ENCODE measurements around the gene PPM1A.

PPM1A gene

GRCh38 chr14:60257865-60258264 is 8.8 kb downstream of the PPM1A start:
- in situ Hi-C loops (cut with MboI; ENCODE audit: low sequenced_read_pairs): no loop called here

DNA sequence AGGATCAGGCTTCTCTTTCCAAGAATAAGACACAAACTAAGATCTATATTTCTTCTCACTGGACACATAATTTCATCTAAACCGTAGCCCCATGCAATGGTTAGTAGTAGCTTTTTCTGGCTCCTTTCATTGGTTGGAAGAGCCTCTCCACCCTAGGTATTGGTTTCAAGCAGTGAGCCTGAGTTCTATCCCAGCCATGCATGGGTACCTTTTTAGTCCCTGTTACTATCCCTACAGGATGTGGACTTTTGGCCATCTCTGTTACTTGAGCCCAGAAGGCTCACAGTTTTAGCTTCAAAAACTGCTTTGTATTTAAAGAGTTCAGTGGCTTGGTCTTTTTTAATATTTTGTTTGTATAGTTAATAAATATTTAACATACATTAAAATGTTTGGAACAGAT is 16.1 kb downstream of the PPM1A start:
- in situ Hi-C loops (cut with MboI; ENCODE audit: low sequenced_read_pairs): no loop called here

DNA sequence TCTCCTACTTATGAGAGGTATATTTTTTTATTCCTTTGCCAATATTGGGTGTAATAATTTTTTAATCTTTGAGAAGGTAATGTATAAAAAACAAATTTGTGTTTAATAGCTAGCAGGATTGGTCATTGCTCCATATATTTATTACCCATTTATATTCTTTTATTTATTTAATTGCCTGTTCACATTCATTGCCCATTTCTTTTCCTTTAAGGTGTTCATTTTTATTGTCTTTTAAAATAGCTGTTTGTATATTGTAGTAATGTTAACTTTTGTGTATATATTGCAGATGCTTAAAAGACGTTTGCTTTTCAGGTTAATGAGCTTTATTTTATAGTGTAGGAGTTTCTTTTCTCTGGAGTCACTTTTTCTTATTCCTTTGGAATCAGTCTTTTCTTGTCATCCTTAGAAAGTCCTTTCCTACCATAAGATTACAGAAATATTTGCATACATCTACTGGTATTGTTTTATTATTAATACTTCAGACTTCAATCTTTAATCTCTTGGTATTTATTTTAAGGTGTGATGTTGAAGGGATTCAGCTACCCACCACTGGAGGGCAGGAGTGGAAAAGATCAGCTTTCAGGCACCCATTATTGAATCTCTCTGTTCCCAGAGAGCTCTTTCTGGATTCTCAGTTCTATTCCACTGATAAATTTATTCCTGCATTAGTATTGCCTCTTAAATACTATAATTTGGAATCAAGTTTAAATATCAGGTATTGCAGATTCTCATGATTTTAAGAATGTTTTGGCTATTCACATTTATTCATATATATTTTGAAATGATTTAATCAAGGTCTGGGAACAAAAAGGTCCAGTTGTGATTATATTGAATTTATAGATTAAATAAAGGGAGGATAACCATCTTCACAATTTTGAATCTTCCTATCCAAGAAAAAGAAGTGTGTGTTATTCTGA is 17.3 kb downstream of the PPM1A start:
- in situ Hi-C loops (cut with MboI; ENCODE audit: low sequenced_read_pairs): no loop called here

- in situ Hi-C loops (cut with MboI; ENCODE audit: low sequenced_read_pairs): no loop called here
These were observed 23.2 kb downstream of the PPM1A start for GRCh38 chr14:60272177-60272576.

GRCh38 chr14:60273956-60274355 is 24.9 kb downstream of the PPM1A start:
- in situ Hi-C loops (cut with MboI; ENCODE audit: low sequenced_read_pairs): no loop called here

DNA sequence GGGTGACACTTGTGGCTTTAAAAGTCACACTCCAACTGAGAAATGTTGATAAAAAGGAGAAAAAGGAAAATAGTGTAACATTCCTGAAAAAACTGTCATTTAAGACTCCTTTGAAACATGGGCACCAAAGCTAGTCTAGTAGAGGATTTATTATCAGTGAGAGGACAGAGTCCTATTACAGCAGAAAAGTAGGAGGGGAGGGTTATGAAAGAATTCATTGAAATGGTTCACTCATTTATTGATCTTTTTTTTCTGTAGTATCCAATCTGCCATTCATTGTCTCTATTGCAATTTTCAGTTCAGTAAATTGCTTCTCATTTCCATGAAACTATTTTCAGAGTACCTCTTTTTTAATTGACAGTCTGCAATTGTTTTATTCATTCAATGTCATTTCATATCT is 25.4 kb downstream of the PPM1A start:
- in situ Hi-C loops (cut with MboI; ENCODE audit: low sequenced_read_pairs): no loop called here

GRCh38 chr14:60275932-60276331 is 26.9 kb downstream of the PPM1A start:
- in situ Hi-C loops (cut with MboI; ENCODE audit: low sequenced_read_pairs): no loop called here

GRCh38 chr14:60276347-60276746 is 27.3 kb downstream of the PPM1A start:
- in situ Hi-C loops (cut with MboI; ENCODE audit: low sequenced_read_pairs): no loop called here

GRCh38 chr14:60277605-60278190 is 28.7 kb downstream of the PPM1A start:
- in situ Hi-C loops (cut with MboI; ENCODE audit: low sequenced_read_pairs): no loop called here

- in situ Hi-C loops (cut with MboI; ENCODE audit: low sequenced_read_pairs): no loop called here
These were observed 29.3 kb downstream of the PPM1A start for GRCh38 chr14:60278350-60278749.

DNA sequence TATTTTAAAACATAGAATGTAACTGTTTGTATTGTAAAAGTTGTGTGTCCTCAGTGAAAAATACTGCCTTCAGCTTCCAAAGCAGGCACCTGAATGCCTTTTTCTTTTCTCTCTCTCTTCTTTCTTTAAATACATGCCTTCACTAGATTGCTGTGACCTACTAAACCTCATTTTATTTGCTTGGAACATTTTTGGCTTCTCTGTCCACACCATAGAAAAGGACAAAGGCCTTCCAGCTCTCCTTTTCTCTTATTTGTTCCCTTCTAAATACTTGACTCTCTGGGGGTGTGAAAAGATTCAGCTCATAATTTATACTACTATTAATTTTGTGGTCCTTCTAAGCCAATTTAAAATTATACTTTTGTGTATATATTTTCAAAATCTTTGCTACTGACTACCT is 38.4 kb downstream of the PPM1A start:
- in situ Hi-C loops (cut with MboI; ENCODE audit: low sequenced_read_pairs): no loop called here

- in situ Hi-C loops (cut with MboI; ENCODE audit: low sequenced_read_pairs): no loop called here
These were observed 39.3 kb downstream of the PPM1A start for GRCh38 chr14:60288279-60288678.

- in situ Hi-C loops (cut with MboI; ENCODE audit: low sequenced_read_pairs): no loop called here
These were observed 45.5 kb downstream of the PPM1A start for GRCh38 chr14:60294411-60295069.

DNA sequence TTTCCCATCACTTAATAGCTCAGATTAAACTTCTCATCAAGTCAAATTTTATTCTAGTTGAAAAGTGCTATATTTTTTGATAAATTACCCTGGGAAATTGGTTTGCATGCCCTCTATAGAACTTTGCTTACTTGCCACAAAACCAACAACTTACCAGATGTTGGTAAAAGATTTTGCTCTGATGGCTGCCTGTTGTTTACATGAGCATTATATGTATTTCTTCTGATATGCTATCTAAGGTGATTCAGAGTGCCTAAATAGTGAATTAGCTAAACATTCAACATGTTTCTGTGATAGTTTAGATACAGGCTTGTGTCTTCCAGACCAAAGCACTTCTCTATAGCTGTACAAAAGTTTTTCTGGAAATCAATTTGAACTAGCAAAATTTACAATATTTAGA is 51.0 kb downstream of the PPM1A start:
- in situ Hi-C loops (cut with MboI; ENCODE audit: low sequenced_read_pairs): no loop called here

GRCh38 chr14:60301685-60302084 is 52.7 kb downstream of the PPM1A start:
- in situ Hi-C loops (cut with MboI; ENCODE audit: low sequenced_read_pairs): no loop called here

- in situ Hi-C loops (cut with MboI; ENCODE audit: low sequenced_read_pairs): no loop called here
These were observed 53.6 kb downstream of the PPM1A start for GRCh38 chr14:60302663-60303062.

GRCh38 chr14:60303745-60304144 is 54.7 kb downstream of the PPM1A start:
- in situ Hi-C loops (cut with MboI; ENCODE audit: low sequenced_read_pairs): no loop called here

DNA sequence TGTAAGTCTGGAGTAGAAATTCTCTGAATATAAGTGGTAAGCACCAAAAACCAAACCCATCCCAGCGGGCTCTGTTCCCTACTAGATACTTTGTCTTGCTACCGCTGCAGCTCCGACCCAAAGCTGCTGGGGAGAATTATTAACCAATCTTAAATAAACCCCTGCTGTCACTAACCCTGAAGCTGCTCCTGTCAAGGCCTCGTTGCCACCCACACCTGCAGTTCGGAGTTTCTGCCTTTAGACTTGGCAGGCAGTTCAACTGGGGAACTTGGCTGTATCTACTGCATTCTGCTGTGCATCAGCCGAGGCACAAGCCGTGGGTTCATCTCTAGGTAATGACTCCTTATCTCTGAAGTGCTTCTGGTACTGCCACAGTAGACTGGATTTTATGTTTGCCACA is 55.5 kb downstream of the PPM1A start:
- in situ Hi-C loops (cut with MboI; ENCODE audit: low sequenced_read_pairs): no loop called here

DNA sequence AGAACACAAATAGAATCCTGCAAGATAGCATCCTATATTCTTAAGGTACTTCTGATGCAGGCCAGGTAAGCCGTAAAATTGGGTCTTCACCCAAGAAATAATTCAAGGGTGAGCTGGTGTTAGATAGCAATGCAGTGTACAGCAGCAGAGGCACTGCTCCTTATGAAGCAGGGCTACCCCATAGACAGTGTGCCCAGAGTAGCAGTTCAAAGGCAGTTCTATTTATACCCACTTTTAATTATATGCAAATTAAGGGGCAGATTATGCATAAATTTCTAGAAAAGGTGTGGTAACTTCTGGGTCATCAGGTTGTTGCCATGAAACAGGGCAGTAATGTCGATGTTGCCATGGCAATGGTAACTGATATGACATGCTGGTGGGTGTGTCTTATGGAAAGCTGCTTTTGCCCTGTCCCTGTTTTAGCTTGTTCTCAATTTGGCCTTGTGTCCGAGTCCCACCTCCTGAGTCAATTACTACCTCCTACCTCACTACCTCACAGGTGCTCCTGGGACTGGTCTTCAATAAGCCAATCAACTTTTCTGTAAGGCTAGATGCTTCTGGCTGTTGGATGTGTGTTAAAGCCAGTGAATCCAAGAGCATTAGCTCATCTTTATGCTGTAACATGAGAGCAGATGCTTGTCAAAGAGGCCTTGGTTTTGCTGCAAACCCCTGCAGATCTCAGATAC is 61.0 kb downstream of the PPM1A start:
- in situ Hi-C loops (cut with MboI; ENCODE audit: low sequenced_read_pairs): no loop called here

- in situ Hi-C loops (cut with MboI; ENCODE audit: low sequenced_read_pairs): no loop called here
These were observed 62.4 kb downstream of the PPM1A start for GRCh38 chr14:60311417-60311816.

GRCh38 chr14:60313093-60313492 is 64.1 kb downstream of the PPM1A start:
- in situ Hi-C loops (cut with MboI; ENCODE audit: low sequenced_read_pairs): no loop called here
